HG03066 (cell line): ENCODE results near the gene LTK.
"Not testable (repeated sequence)": the region's sequence is repeated elsewhere in the genome, so short reads cannot be mapped to it uniquely, and the experiment has no call there.

Source experiments
- ATAC-seq: cut with Tn5 transposase; IDR thresholded peaks from one replicate; pipeline ENCODE4 v1.9.1; 2021; ENCODE audit warnings: low read depth; ENCODE audit not compliant: unreplicated experiment

The LTK gene

GRCh38 chr15:41480396-41481140, 33.1 kb downstream of the LTK start:
- no peak for ATAC-seq

- ATAC-seq, result no peak
Measured at GRCh38 chr15:41476416-41477048, 37.1 kb downstream of the LTK start.

GRCh38 chr15:41474941-41475340, 38.7 kb downstream of the LTK start:
- no peak for ATAC-seq

- ATAC-seq, result no peak
Measured at GRCh38 chr15:41474436-41474835, 39.2 kb downstream of the LTK start.

GRCh38 chr15:41473418-41473817, 40.2 kb downstream of the LTK start:
- no peak for ATAC-seq

- not testable (repeated sequence) for ATAC-seq
Measured at GRCh38 chr15:41469644-41470043, 44.0 kb downstream of the LTK start.

- ATAC-seq, result no peak
Measured at GRCh38 chr15:41466711-41467110, 46.9 kb downstream of the LTK start.

- ATAC-seq, result no peak
Measured at GRCh38 chr15:41465822-41466421, 47.7 kb downstream of the LTK start.

GRCh38 chr15:41464889-41465580, 48.6 kb downstream of the LTK start:
- no peak for ATAC-seq

GRCh38 chr15:41462084-41462795, 51.4 kb downstream of the LTK start:
- no peak for ATAC-seq
